ENCODE results near the gene MTAP. TPM values are rescaled to one million over a fixed set of nuclear protein-coding genes. Genes with fewer than 3 reads are reported as not detected.

Gene MTAP
- total RNA-seq: 10 to 100 TPM; 17.2 to 17.8 TPM
- polyA plus RNA-seq (2013, experiment 1 of 2): 15.5 TPM
- 21.5 TPM for polyA plus RNA-seq (2013, experiment 2 of 2)
- 15.4 to 140 (median 43.8) reads per million in 172 experiments for total RNA-seq

DNA sequence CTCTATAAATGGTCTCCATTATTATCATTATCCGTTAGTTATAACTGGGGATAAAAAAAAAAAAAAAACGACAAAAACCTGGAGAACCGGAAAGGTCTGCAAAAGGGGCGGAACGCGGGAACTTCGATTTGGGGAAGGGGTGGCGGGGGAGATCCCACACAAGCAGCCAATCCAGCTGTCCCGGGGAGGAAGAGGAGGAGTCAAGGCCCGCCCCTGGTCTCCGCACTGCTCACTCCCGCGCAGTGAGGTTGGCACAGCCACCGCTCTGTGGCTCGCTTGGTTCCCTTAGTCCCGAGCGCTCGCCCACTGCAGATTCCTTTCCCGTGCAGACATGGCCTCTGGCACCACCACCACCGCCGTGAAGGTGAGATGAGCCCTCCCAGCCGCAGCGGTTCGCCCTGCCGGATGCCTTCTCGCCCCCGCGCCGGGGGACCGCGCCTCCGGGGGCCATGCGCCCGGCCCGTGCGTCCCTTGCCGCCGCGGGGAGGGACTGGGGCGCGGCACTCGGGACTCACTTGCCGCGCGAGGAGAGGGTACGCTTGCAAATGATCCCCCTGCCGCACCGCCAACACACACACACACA is at the start of gene MTAP:
Gene MTAP (plus strand): TSS at position 219 of the 583 bp plus-strand sequence. CDS start 113 bp downstream, at position 332.
- peaks cover 36% of the 10 kb centered on the region for H3K4me1 ChIP-seq (ENCODE audit: insufficient read depth, low read length)
- peaks cover 11% of the 10 kb centered on the region for H3K27me3 Mint-ChIP-seq
- no peaks in the 10 kb centered on the region for H3K9me3 Mint-ChIP-seq
- DNase-seq (peak; percentile 35 to 83 (median 57)), ATAC-seq (ENCODE audit: poor library complexity) (peak; percentile 75)
- H3K9me3 ChIP-seq (ENCODE audit: control insufficient read depth in 1 of 2, insufficient read depth in 1 of 2, low read length in 2 of 2): no peaks in the 10 kb centered on the region
- H3K27ac Mint-ChIP-seq: peak within 1 kb of the TSS; percentile 96
- peak within 1 kb of the TSS; percentile 98 for H3K4me3 Mint-ChIP-seq
- peaks cover 48% of the 10 kb centered on the region for H3K4me1 Mint-ChIP-seq (ENCODE audit: low read depth)
- POLR2A ChIA-PET: interaction anchor here (0.6 to 2.1 kb wide), 12 partner anchors 11 to 971 kb away, joined by 3 to 9 read pairs (median 4); partner anchors contain the start of genes CDKN2B and KLHL9
- TF ChIP-seq, protein P1, sequence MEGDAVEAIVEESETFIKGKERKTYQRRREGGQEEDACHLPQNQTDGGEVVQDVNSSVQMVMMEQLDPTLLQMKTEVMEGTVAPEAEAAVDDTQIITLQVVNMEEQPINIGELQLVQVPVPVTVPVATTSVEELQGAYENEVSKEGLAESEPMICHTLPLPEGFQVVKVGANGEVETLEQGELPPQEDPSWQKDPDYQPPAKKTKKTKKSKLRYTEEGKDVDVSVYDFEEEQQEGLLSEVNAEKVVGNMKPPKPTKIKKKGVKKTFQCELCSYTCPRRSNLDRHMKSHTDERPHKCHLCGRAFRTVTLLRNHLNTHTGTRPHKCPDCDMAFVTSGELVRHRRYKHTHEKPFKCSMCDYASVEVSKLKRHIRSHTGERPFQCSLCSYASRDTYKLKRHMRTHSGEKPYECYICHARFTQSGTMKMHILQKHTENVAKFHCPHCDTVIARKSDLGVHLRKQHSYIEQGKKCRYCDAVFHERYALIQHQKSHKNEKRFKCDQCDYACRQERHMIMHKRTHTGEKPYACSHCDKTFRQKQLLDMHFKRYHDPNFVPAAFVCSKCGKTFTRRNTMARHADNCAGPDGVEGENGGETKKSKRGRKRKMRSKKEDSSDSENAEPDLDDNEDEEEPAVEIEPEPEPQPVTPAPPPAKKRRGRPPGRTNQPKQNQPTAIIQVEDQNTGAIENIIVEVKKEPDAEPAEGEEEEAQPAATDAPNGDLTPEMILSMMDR (IDR thresholded peaks at IDR 0.05): no peak
- H3K27ac ChIP-seq (ENCODE audit: low read depth in 1 of 2, low read length in 2 of 2): peak within 1 kb of the TSS; percentile 16 to 55
- intact Hi-C loops (cut with DNase I, micrococcal nuclease): loop anchor here in 1 of 2 experiments (5.0 kb wide), 2 partner anchors 230 to 470 kb away; no protein-coding TSS in a partner anchor
- peak within 1 kb of the TSS; percentile 82 for H3K4me3 ChIP-seq (ENCODE audit: low read length)
- peaks cover 5% of the 10 kb centered on the region for H3K36me3 ChIP-seq (ENCODE audit: insufficient read depth, low read length)
- H3K36me3 Mint-ChIP-seq (ENCODE audit: low read depth): peaks cover 34% of the 10 kb centered on the region
- CTCF ChIA-PET: interaction anchor here (2.6 kb wide), 1 partner anchor 206 kb away, joined by 8 read pairs; the partner anchor contains the start of gene CDKN2B
- H3K27me3 ChIP-seq (ENCODE audit: control insufficient read depth in 1 of 2, insufficient read depth in 2 of 2, low read length in 2 of 2): peaks cover 0 to 4% of the 10 kb centered on the region in 2 experiments

DNA sequence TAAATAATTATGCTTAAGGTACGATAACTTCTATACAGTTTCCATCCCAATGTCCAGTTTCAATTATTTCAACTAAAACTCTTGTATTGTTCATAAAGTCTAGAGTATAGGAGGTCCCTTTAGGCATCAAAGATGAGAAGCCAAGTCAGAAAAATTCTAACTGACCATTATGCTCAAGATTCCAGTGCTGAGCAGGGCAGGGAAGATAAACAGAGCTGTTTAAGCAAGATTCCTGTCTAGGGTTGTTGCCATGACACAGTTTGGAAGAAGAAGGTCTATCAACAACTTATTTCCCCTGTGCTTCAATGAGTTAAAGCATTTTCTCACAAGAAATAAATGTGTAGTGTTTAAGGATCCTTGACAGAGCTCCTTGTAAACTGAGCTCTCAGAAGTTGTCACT is 48.9 kb upstream of the MTAP start:
- Mint-ChIP-seq H3K27me3 (peaks cover 13% of the 10 kb centered on the region), H3K36me3 (ENCODE audit: low read depth) (no peaks in the 10 kb centered on the region), H3K9me3 (no peaks in the 10 kb centered on the region), H3K4me1 (ENCODE audit: low read depth) (no peaks in the 10 kb centered on the region), H3K4me3 (no peak overlapping the region), H3K27ac (no peak overlapping the region)
- intact Hi-C loops (cut with DNase I, micrococcal nuclease): no loop called here
- TF ChIP-seq, protein P1 (IDR thresholded peaks at IDR 0.05): no peak
- POLR2A ChIA-PET: no interaction called here
- CTCF ChIA-PET: no interaction called here
- Histone ChIP-seq H3K4me1 (ENCODE audit: insufficient read depth, low read length) (no peaks in the 10 kb centered on the region), H3K27me3 (ENCODE audit: control insufficient read depth in 1 of 2, insufficient read depth in 2 of 2, low read length in 2 of 2) (no peaks in the 10 kb centered on the region), H3K4me3 (ENCODE audit: low read length) (no peak overlapping the region), H3K9me3 (ENCODE audit: control insufficient read depth in 1 of 2, insufficient read depth in 1 of 2, low read length in 2 of 2) (no peaks in the 10 kb centered on the region), H3K36me3 (ENCODE audit: insufficient read depth, low read length) (no peaks in the 10 kb centered on the region), H3K27ac (ENCODE audit: low read depth in 1 of 2, low read length in 2 of 2) (no peak overlapping the region)
- no peak for ATAC-seq (ENCODE audit: poor library complexity)
- DNase-seq: no peak

- H3K4me1 Mint-ChIP-seq (ENCODE audit: low read depth): no peaks in the 10 kb centered on the region
- Histone ChIP-seq H3K27me3 (ENCODE audit: control insufficient read depth in 1 of 2, insufficient read depth in 2 of 2, low read length in 2 of 2) (no peaks in the 10 kb centered on the region), H3K9me3 (ENCODE audit: control insufficient read depth in 1 of 2, insufficient read depth in 1 of 2, low read length in 2 of 2) (no peaks in the 10 kb centered on the region), H3K4me1 (ENCODE audit: insufficient read depth, low read length) (no peaks in the 10 kb centered on the region), H3K4me3 (ENCODE audit: low read length) (no peak overlapping the region), H3K27ac (ENCODE audit: low read depth in 1 of 2, low read length in 2 of 2) (no peak overlapping the region), H3K36me3 (ENCODE audit: insufficient read depth, low read length) (no peaks in the 10 kb centered on the region)
- ATAC-seq (ENCODE audit: poor library complexity) (no peak), DNase-seq (no peak)
- POLR2A ChIA-PET: no interaction called here
- CTCF ChIA-PET: no interaction called here
- no peak overlapping the region for H3K4me3 Mint-ChIP-seq
- no peaks in the 10 kb centered on the region for H3K36me3 Mint-ChIP-seq (ENCODE audit: low read depth)
- no peaks in the 10 kb centered on the region for H3K9me3 Mint-ChIP-seq
- H3K27ac Mint-ChIP-seq: no peak overlapping the region
- peaks cover 13% of the 10 kb centered on the region for H3K27me3 Mint-ChIP-seq
- intact Hi-C loops (cut with DNase I, micrococcal nuclease): no loop called here
- TF ChIP-seq, protein P1 (IDR thresholded peaks at IDR 0.05): no peak
Measured at GRCh38 chr9:21754741-21755140, 47.7 kb upstream of the MTAP start.
